Vagina (tissue), 2 donors: Measurements from ENCODE around the gene GMPPA.

Source experiments
- POLR2A ChIP-seq, 2 donors: fragments of 450-650 bp; IDR thresholded peaks; one replicate each; pipeline ENCODE4 v1.6.1; 2017; ENCODE audit warnings: antibody characterized with exemption in 2 of 2, mild to moderate bottlenecking in 2 of 2, moderate library complexity in 2 of 2
- TF ChIP-seq, protein P1 (sequence below), 3 experiments: fragments of 450-650 bp in 2 of 3; fragments of 200-600 bp in 1 of 3; sonication (generic) in 1 of 3; IDR thresholded peaks; one replicate each; pipeline ENCODE4 v1.5.1; 2017 to 2019; ENCODE audit warnings: antibody characterized with exemption in 3 of 3, mild to moderate bottlenecking in 2 of 3, moderate library complexity in 2 of 3

DNA sequence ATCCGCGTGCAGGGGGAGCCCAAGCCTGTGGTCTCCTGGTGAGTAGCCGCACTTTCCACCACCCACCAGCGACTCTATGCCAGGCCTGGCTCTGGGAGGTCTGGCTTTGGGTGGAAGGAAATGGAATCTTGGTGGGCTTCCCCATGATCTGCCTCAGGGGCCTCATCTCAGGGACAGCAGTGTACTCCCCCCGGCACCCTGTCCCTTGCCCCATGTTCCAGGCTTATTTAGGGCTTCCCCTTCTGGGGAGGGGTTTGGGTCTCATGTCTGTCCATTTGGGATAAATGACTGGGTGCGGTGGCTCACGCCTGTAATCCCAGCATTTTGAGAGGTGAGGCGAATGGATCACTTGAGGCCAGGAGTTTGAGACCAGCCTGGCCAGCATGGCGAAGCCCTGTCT, 36.3 kb upstream of the GMPPA start:
- TF ChIP-seq POLR2A (IDR thresholded peaks at IDR 0.05): no peak
- TF ChIP-seq, protein P1, sequence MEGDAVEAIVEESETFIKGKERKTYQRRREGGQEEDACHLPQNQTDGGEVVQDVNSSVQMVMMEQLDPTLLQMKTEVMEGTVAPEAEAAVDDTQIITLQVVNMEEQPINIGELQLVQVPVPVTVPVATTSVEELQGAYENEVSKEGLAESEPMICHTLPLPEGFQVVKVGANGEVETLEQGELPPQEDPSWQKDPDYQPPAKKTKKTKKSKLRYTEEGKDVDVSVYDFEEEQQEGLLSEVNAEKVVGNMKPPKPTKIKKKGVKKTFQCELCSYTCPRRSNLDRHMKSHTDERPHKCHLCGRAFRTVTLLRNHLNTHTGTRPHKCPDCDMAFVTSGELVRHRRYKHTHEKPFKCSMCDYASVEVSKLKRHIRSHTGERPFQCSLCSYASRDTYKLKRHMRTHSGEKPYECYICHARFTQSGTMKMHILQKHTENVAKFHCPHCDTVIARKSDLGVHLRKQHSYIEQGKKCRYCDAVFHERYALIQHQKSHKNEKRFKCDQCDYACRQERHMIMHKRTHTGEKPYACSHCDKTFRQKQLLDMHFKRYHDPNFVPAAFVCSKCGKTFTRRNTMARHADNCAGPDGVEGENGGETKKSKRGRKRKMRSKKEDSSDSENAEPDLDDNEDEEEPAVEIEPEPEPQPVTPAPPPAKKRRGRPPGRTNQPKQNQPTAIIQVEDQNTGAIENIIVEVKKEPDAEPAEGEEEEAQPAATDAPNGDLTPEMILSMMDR (IDR thresholded peaks at IDR 0.05): no peak
